Neural progenitor cell (in vitro differentiated cells): ENCODE data around the gene CMC2. TPM values are rescaled to one million over a fixed set of nuclear protein-coding genes. Genes with fewer than 3 reads are reported as not detected.

Experiments used
- DNase-seq: peaks from one replicate; pipeline ENCODE4 v3.0.0-alpha.2; 2016; ENCODE audit warnings: low spot score
- H2AFZ ChIP-seq: fragments of 200-600 bp; sonication (generic); replicated peaks from 2 replicates; pipeline ENCODE4 v1.6.1; 2016; ENCODE audit warnings: antibody characterized with exemption
- H3F3A ChIP-seq: fragments of 200-600 bp; sonication (generic); 2 replicates; pipeline ENCODE4 v1.6.1; 2016; ENCODE audit warnings: antibody characterized with exemption, low read depth
- H3K27ac ChIP-seq: fragments of 200-600 bp; sonication (generic); 2 replicates; pipeline ENCODE4 v1.5.1; 2016; ENCODE audit warnings: mild to moderate bottlenecking
- H3K27me3 ChIP-seq: fragments of 200-600 bp; sonication (generic); 2 replicates; pipeline ENCODE4 v1.6.1; 2016; ENCODE audit warnings: mild to moderate bottlenecking, moderate library complexity
- H3K36me3 ChIP-seq: fragments of 200-600 bp; sonication (generic); 2 replicates; pipeline ENCODE4 v1.5.1; 2016
- H3K4me1 ChIP-seq: fragments of 200-600 bp; sonication (generic); 2 replicates; pipeline ENCODE4 v1.6.1; 2016; ENCODE audit warnings: mixed run types
- H3K4me2 ChIP-seq: fragments of 200-600 bp; sonication (generic); 2 replicates; pipeline ENCODE4 v1.6.1; 2016
- H3K4me3 ChIP-seq: fragments of 200-600 bp; sonication (generic); 2 replicates; pipeline ENCODE4 v1.5.1; 2016
- H3K79me2 ChIP-seq: fragments of 200-600 bp; sonication (generic); 2 replicates; pipeline ENCODE4 v1.6.1; 2016; ENCODE audit warnings: low read depth
- H3K9ac ChIP-seq: fragments of 200-600 bp; sonication (generic); 2 replicates; pipeline ENCODE4 v1.6.1; 2016
- H3K9me3 ChIP-seq: fragments of 200-600 bp; sonication (generic); 2 replicates; pipeline ENCODE4 v1.5.1; 2016; ENCODE audit warnings: low read depth
- H4K20me1 ChIP-seq: fragments of 200-600 bp; sonication (generic); 2 replicates; pipeline ENCODE4 v1.6.1; 2016; ENCODE audit warnings: low read depth
- H3K27ac Mint-ChIP-seq: 3 replicates; pipeline ENCODE4 v1.8.0; 2021; ENCODE audit warnings: mixed read lengths
- H3K27me3 Mint-ChIP-seq: 2 replicates; pipeline ENCODE4 v1.8.0; 2022; ENCODE audit warnings: low read depth, mild to moderate bottlenecking, inconsistent platforms, moderate library complexity, mixed read lengths; ENCODE audit not compliant: insufficient read depth
- H3K36me3 Mint-ChIP-seq: 3 replicates; pipeline ENCODE4 v1.8.0; 2021; ENCODE audit warnings: mixed read lengths
- H3K4me1 Mint-ChIP-seq: 3 replicates; pipeline ENCODE4 v1.8.0; 2021; ENCODE audit warnings: mixed read lengths
- H3K4me3 Mint-ChIP-seq: 3 replicates; pipeline ENCODE4 v1.8.0; 2021; ENCODE audit warnings: mild to moderate bottlenecking, moderate library complexity, mixed read lengths
- H3K9me3 Mint-ChIP-seq: 3 replicates; pipeline ENCODE4 v1.8.0; 2020; ENCODE audit warnings: mixed read lengths
- CTCF ChIP-seq: fragments of 200-600 bp; sonication (generic); IDR thresholded peaks from 2 replicates; pipeline ENCODE4 v1.5.1; 2017; ENCODE audit warnings: antibody characterized with exemption, mild to moderate bottlenecking
- EZH2 ChIP-seq: fragments of 200-600 bp; sonication (generic); IDR thresholded peaks from 2 replicates; pipeline ENCODE4 v1.6.1; 2017; ENCODE audit warnings: antibody characterized with exemption, mild to moderate bottlenecking, moderate library complexity
- EZH2phosphoT487 ChIP-seq: fragments of 200-600 bp; sonication (generic); IDR thresholded peaks from 2 replicates; pipeline ENCODE4 v1.6.1; 2017; ENCODE audit warnings: antibody characterized with exemption
- total RNA-seq: library from RNA; depleted of rRNA; stranded (reverse); fragments of >200 nt; gene quantifications from 2 replicates; pipeline ENCODE4 v1.2.3, GENCODE V29; 2015; ENCODE audit warnings: low replicate concordance

The CMC2 gene
- total RNA-seq, 1 donor from 2014 or later, result 138 TPM

- no peak for TF ChIP-seq EZH2phosphoT487
- Histone ChIP-seq H3K27me3 (no peaks in the 10 kb centered on the region), H3K9me3 (no peaks in the 10 kb centered on the region), H4K20me1 (peaks cover under 1% of the 10 kb centered on the region), H3K4me2 (no peak overlapping the region), H3K27ac (no peak overlapping the region), H3F3A (no peaks in the 10 kb centered on the region), H3K79me2 (peaks cover 41% of the 10 kb centered on the region), H2AFZ (no peak overlapping the region), H3K4me1 (peaks cover 10% of the 10 kb centered on the region), H3K9ac (no peak overlapping the region), H3K4me3 (no peak overlapping the region), H3K36me3 (no peaks in the 10 kb centered on the region)
- Mint-ChIP-seq H3K27ac (no peak overlapping the region), H3K4me1 (peaks cover 13% of the 10 kb centered on the region), H3K36me3 (peaks cover 4% of the 10 kb centered on the region), H3K4me3 (no peak overlapping the region), H3K9me3 (no peaks in the 10 kb centered on the region), H3K27me3 (peaks cover 4% of the 10 kb centered on the region)
- no peak for DNase-seq
These were observed 13.4 kb downstream of the CMC2 start for GRCh38 chr16:80993307-80993706.

- peaks cover 4% of the 10 kb centered on the region for H3K27me3 Mint-ChIP-seq
- peaks cover 13% of the 10 kb centered on the region for H3K4me1 Mint-ChIP-seq
- no peak overlapping the region for H3K4me3 ChIP-seq
- H3K36me3 ChIP-seq, result no peaks in the 10 kb centered on the region
- H3F3A ChIP-seq, result no peaks in the 10 kb centered on the region
- peaks cover 41% of the 10 kb centered on the region for H3K79me2 ChIP-seq
- H3K27ac Mint-ChIP-seq, result no peak overlapping the region
- H3K9me3 Mint-ChIP-seq, result no peaks in the 10 kb centered on the region
- TF ChIP-seq EZH2phosphoT487 (no peak), CTCF (no peak), EZH2 (no peak)
- H3K27ac ChIP-seq, result no peak overlapping the region
- no peaks in the 10 kb centered on the region for H3K27me3 ChIP-seq
- H3K9me3 ChIP-seq, result no peaks in the 10 kb centered on the region
- H4K20me1 ChIP-seq, result peaks cover 5% of the 10 kb centered on the region
- no peak overlapping the region for H3K4me2 ChIP-seq
- no peak overlapping the region for H3K9ac ChIP-seq
- H3K36me3 Mint-ChIP-seq, result peaks cover 4% of the 10 kb centered on the region
- no peak for DNase-seq
- H3K4me3 Mint-ChIP-seq, result no peak overlapping the region
- H2AFZ ChIP-seq, result no peak overlapping the region
- peaks cover 12% of the 10 kb centered on the region for H3K4me1 ChIP-seq
These were observed 13.9 kb downstream of the CMC2 start for GRCh38 chr16:80992676-80993293.

GRCh38 chr16:80991792-80992430 lies 14.8 kb downstream of the CMC2 start:
- Histone ChIP-seq H3K4me2 (no peak overlapping the region), H3K9ac (no peak overlapping the region), H3K4me3 (no peak overlapping the region), H3K79me2 (peaks cover 38% of the 10 kb centered on the region), H3K9me3 (no peaks in the 10 kb centered on the region), H4K20me1 (peaks cover 5% of the 10 kb centered on the region), H3F3A (no peaks in the 10 kb centered on the region), H3K27me3 (no peaks in the 10 kb centered on the region), H3K4me1 (peaks cover 21% of the 10 kb centered on the region), H2AFZ (no peak overlapping the region), H3K27ac (no peak overlapping the region), H3K36me3 (no peaks in the 10 kb centered on the region)
- H3K36me3 Mint-ChIP-seq, result peaks cover 2% of the 10 kb centered on the region
- TF ChIP-seq CTCF, result no peak
- TF ChIP-seq EZH2phosphoT487, result no peak
- no peak for TF ChIP-seq EZH2
- peaks cover 17% of the 10 kb centered on the region for H3K4me1 Mint-ChIP-seq
- peaks cover 4% of the 10 kb centered on the region for H3K27me3 Mint-ChIP-seq
- H3K9me3 Mint-ChIP-seq, result no peaks in the 10 kb centered on the region
- H3K27ac Mint-ChIP-seq, result no peak overlapping the region
- no peak for DNase-seq
- H3K4me3 Mint-ChIP-seq, result no peak overlapping the region

- H3K27me3 Mint-ChIP-seq, result peaks cover 4% of the 10 kb centered on the region
- H3K4me1 Mint-ChIP-seq, result peaks cover 18% of the 10 kb centered on the region
- Histone ChIP-seq H3K36me3 (no peaks in the 10 kb centered on the region), H4K20me1 (peaks cover 5% of the 10 kb centered on the region), H3K27me3 (no peaks in the 10 kb centered on the region), H3K9ac (no peak overlapping the region), H3K79me2 (peaks cover 36% of the 10 kb centered on the region), H2AFZ (no peak overlapping the region), H3F3A (no peaks in the 10 kb centered on the region), H3K4me2 (no peak overlapping the region), H3K27ac (no peak overlapping the region), H3K9me3 (no peaks in the 10 kb centered on the region), H3K4me1 (peaks cover 25% of the 10 kb centered on the region), H3K4me3 (no peak overlapping the region)
- no peak overlapping the region for H3K27ac Mint-ChIP-seq
- no peak for DNase-seq
- H3K9me3 Mint-ChIP-seq, result no peaks in the 10 kb centered on the region
- peaks cover 2% of the 10 kb centered on the region for H3K36me3 Mint-ChIP-seq
- no peak overlapping the region for H3K4me3 Mint-ChIP-seq
- TF ChIP-seq CTCF, result no peak
- TF ChIP-seq EZH2, result no peak
- no peak for TF ChIP-seq EZH2phosphoT487
These were observed 15.7 kb downstream of the CMC2 start for GRCh38 chr16:80990978-80991377.
